SH-SY5Y (cell line): ENCODE measurements around the gene SFI1.

Experiments used
- GATA2 ChIP-seq: IDR thresholded peaks from 2 replicates; pipeline ENCODE4 v1.6.1; 2011; ENCODE audit warnings: mild to moderate bottlenecking, low read depth, low read length
- GATA3 ChIP-seq: IDR thresholded peaks from 2 replicates; pipeline ENCODE4 v1.6.1; 2011; ENCODE audit warnings: low read depth, mild to moderate bottlenecking, low read length, moderate library complexity

DNA sequence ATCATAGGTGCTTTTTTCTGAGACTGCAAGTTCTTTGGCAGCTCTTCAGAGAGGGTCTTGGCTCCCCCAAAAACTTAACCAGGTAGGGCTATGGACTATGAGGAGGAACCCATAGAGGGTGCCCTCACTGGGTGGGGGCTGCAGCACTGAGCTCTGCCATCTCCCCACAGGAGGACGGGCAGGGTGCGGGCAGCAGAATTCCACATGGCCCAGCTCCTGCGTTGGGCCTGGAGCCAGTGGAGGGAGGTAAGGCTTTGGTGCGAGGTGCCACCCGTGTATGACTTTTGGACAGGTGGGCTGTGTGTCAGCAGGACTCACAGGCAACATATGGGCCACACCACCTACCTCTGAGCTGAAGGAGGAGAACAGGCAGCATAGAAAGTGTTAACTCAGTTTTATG, 107.2 kb downstream of the SFI1 start:
- TF ChIP-seq GATA2 (no peak), GATA3 (no peak)
